Hematopoietic multipotent progenitor cell (in vitro differentiated cells): ENCODE data around the gene SNX32. TPM values are rescaled to one million over a fixed set of nuclear protein-coding genes. Genes with fewer than 3 reads are reported as not detected.
A peak's percentile ranks its signal among the peaks of the same experiment; 100 is the strongest.

ENCODE experiments used
- DNase-seq, 3 donors: peaks; one replicate each; pipeline ENCODE4 v3.0.0-alpha.2; 2011 to 2015; ENCODE audit warnings: low read depth in 2 of 3, low spot score in 2 of 3
- total RNA-seq: library from RNA; depleted of rRNA; stranded (reverse); fragments of >200 nt; gene quantifications from one replicate; pipeline ENCODE4 v1.2.3, GENCODE V29; 2012

Gene SNX32
- total RNA-seq, 1 donor, result 4.3 TPM

DNA sequence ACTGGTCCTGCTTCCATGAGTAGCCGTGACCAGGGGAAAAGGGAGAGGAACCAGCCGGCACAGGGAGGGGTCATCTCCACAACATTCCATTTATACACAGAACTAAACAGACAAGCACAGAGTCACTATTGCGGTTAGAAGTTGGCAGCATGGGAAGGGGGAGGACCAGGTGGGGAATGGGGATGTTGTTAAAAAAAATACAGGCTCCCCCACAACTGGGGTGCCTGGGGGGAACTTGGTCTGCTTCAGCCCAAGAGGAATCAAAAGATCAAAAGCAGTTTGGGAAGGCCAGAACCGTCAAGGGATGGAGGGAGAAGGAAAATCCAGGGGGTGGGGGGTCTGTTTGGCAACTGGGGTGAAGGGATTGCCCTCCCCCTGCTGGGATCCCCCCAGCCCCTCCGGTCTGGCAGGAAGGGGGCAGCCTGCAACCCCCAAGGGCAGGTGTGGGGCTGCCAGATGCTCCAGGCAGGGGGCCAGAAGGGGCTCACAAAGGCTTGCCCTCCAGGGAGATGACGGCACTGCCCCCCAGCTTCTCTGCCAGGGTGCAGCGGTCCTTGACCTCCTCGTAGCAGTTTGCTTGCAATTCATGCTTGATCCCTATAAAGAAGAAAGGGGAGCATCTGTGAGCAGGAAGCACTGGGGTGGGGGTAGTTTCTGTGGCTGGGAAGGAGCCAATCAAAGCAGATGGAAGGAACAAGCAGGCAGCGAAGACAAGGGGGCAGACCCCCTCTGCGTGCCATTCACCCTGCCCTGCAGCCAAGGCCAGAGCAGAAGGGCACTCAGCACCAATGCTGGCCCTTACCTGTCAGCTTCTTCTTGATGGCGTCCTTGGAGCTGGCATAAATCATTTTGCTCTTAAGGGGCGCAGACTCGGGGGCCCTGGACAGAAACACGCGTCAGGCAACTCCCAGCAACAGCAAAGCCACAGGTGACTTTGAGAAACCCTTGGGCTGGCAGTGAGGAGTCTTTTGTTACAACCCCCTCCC is 21.4 kb downstream of the SNX32 start:
- DNase-seq, result no peak

DNA sequence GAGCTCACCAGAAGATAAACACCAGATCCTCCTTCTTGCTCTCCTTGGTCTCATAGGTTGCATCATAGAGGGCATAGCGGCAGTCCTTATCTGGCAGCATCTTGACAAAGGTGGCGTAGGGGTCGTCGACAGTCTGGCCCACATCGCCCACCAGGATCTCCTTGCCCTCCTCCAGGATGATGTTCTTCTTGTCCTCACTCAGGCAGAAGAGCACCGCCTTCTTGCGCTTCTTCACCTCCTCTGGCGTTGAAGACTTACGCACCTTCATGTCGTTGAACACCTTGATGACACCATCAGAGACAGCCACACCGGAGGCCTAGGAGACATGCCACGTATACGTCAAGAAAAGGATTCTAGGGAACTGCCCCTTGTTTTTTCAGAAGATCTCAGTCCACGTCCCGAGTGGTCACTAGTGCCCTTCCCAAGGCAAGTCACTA is 22.2 kb downstream of the SNX32 start:
- DNase-seq, result no peak

DNA sequence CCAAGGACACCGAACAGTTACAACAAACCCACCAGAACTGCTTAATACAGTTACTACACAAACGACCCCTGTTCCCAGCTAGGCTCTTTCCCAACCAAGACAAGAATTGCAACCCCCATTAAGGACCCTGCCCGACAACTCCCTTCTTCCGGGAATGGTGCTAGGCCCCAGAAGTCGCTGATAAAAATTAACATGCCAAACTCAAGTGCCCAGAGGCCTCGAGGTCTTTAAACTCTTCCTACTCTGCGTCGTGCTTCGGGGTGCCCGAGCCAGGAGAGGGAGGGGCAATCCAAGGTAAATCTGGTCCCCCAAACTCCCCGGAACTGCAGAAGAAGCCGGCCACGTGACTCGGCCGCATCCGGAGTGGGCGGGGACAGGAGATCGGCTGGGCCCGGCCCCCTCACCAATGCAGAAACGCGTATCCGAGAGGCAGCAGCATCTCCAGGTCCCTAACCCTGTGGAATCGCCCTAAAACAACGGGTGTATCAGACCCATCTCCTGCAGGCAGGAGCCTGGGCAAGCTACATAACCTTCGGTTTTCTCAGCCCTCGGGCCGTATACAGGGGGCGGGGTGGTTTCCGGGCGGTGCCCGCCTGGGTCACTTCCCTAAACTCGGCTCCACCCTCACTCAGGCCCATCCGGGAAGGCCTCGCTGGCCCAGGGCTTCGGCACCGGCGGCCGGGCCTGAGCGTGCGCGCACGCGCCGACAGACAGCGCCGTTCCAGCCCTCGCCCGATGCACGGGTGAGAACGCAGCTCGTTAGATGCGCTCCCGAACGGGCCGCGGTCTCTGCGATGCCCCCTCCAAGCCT is 23.1 kb downstream of the SNX32 start:
- DNase-seq, result peak; percentile 52 to 63 (median 62)

DNA sequence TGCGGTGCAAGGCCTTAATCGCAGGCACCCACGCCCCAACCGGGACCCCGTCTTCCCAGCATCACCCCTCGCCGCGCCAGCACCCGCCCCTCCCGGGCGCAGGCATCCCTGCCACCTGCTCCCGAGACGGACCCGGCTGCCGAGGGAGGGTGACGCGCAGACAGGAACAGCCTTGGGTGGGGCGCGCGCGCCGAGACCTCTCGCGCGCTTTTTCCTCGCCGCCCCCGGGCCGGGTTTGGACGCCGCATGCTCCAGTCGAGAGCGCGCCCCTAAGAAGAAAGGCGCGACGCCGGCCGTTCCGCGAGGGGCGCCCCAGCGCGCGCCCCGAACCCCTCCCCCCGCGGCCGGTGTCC is 23.7 kb downstream of the SNX32 start:
- DNase-seq, result peak in 2 of 3 donors; percentile 49 to 55

DNA sequence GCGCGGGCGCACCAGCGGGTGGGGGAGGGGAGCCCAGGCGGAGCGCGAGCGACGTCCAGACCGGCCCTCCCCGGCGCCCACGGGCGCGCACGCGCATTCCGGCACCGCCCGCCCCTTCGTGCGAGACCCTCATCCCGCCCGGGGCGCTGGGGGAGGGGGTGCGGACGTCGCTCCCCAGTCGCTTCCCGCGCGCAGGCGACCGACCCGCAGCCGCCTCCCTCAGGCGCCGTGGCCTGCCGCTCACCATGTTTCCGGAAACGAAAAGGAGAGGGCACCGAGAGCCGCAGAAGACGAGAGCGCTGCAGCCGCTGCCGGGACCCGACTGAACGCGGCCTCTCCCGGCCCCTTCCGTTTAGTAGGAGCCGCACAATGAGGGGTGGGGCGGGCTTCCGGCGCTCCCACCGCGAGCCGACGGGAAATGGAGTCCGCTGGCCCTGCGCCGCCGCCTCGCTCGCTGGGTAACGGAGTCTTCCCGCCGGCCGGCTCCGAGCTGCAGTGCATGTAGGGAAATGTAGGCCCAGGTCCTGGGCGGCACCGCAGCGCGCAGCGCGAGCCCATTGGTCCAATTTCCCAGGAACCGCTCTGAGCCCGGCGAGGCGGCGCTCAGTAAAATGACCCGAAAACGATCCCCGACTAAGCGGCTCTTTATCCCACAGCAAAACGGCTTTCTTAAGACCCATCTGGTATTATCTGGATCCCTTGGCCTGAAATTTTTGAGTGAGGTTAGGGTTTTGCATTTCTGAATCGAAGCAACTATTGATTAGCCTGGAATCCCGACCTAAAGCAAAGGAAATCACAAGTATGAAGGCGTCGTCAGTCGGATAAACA is 24.3 kb downstream of the SNX32 start, which contains the start of gene CFL1:
Gene CFL1, minus strand, starts transcription at position 328 of the 828 bp plus-strand sequence. Its CDS starts 81 bp downstream, at position 247.
- peak; percentile 89 to 98 (median 97) for DNase-seq

DNA sequence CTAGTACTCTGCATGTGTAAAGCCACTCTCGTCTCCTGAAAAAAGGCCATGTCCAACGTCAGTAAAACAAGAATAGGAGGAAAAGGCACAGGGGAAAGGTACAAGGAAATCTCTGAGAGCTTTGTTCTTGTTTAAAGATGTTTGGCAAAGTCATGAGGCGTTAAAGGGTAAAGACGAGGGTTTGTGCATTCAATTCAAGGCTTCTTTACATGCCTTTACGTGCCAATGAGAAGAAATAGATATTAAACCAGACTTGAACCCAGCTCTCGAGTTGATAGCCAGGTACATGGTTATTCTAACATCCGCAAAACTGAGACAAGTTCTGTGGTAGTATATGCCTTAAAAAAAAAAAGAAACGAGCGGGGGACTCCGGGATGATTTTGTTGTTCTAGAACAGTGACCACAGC is 24.9 kb downstream of the SNX32 start:
- DNase-seq, result peak in 1 of 3 donors; percentile 53

DNA sequence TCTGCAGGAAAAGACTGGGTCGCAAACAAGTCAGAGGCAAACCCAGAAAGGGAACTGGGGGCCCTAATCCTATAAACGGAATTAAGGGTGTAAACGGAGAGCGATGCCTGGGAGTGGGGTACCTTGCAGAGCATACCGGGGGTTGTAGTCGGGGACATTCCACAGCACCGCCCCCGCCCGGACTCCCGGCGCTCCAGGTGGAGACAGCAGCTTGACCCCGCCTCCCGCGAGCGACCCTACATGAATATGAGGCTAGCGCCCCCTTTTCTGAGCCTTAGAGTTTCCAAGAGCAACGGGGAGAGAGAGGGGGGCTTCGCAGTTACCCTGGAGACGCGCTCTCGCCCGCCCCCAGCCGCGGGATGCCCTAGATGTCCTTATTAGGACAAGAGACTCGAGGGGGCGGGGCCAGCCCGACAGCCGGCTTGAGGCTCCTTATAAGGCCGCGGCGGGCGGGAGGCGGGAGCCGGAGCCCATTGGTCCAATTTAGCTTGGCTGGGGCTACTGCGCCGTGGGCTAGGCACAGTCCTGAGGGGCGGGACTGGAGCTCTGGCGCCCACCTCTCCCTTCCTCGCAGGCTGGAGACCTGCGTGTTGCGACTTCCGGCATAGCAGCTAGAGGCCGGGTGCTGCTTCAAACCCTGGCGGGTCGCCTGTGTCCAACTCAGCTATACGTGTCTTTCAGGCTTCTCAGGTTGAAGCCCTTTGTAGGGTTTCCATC is 25.5 kb downstream of the SNX32 start:
- peak; percentile 79 to 99 (median 98) for DNase-seq

DNA sequence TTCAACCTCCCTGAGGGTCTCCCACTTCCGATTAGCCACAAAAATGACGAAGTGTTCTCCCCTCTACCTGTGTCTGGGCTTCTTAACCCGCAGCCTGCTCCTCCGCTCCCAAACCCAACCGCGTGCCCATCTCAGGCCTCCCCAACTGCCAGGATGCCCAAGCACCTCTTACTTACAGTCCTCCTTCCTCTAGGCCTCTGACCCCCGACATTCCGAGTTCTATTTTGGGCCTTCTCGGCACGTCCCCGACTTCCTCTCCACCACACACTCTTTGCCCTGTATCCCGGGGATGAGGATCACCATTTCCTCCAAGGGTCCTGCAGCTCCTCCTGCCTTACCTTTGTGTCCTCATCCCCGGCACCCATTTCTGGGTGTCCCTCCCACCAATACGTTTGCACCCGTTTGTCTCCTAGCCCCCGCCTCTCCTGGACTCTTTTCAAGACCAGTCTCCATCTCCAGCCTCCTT is 26.1 kb downstream of the SNX32 start:
- DNase-seq, result no peak

DNA sequence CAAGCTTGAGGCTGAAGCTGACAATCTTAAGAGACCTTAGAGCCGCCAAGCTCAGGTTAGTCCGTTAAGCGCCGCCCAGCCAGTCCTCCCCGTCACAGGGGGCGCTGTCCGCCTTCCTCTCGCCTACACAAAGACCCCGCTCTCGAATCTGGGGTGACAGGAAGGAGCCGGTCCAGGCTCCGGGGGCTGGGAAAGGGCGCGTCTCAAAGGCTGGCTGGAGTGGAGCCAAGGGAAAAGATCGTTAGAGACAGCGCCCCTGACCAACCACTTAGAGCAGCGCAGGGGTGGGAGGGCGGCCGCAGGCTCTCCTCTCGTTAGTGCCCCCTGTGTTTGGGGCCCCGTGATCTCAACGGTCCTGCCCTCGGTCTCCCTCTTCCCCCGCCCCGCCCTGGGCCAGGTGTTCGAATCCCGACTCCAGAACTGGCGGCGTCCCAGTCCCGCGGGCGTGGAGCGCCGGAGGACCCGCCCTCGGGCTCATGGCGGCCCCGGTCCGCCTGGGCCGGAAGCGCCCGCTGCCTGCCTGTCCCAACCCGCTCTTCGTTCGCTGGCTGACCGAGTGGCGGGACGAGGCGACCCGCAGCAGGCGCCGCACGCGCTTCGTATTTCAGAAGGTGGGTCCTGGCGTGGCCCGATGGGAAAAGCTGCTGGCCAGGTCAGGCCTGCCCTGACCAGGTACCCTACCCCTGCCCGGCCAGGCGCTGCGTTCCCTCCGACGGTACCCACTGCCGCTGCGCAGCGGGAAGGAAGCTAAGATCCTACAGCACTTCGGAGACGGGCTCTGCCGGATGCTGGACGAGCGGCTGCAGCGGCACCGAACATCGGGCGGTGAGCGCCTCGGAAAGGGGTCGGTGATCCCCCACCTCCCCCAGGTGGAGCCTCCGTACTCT is 26.8 kb downstream of the SNX32 start, which contains the start of gene MUS81:
Gene MUS81, plus strand, starts transcription at position 156 of the 887 bp plus-strand sequence. Its CDS starts 321 bp downstream, at position 477.
- peak; percentile 90 to 100 (median 97) for DNase-seq

DNA sequence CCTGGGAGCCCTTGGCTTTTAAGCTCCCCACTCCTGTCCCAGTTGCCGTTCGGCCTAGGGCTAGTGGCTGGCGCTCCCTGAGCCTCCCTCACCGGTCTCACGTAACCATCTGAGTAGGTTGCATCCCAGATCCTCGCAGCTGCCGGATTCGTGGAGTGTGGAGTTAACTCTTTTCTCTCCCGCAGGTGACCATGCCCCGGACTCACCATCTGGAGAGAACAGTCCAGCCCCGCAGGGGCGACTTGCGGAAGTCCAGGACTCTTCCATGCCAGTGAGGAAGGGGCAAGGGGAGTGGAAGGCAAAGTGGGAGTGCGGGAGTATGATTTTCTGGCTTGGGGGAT is 27.4 kb downstream of the SNX32 start:
- no peak for DNase-seq

DNA sequence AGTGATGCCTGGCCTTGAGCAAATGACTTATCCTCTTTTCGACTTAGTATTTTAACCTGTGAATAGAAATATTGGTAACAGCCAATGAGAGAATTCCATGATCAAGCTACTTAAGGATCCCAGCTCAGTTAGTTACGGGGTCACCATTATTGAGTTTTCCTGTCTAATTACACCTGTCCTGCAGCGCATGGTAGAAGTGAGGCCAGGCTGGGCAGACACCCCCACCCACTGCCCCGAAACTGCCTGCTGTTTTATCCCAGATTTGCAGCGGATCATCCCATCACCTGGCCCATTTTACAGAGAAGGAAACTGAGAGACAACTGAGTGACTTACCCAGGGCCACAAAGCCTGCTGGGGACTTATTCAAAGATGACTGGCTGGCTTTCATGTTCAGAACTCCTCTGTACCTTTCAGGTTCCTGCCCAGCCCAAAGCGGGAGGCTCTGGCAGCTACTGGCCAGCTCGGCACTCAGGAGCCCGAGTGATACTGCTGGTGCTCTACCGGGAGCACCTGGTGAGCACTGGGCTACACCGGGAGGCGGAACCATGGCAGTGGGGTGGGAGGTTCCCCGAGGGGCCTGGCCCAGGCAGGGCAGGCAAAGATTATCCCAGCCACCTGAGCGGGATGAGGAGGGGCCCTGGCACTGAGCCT is 27.9 kb downstream of the SNX32 start:
- DNase-seq, result no peak

DNA sequence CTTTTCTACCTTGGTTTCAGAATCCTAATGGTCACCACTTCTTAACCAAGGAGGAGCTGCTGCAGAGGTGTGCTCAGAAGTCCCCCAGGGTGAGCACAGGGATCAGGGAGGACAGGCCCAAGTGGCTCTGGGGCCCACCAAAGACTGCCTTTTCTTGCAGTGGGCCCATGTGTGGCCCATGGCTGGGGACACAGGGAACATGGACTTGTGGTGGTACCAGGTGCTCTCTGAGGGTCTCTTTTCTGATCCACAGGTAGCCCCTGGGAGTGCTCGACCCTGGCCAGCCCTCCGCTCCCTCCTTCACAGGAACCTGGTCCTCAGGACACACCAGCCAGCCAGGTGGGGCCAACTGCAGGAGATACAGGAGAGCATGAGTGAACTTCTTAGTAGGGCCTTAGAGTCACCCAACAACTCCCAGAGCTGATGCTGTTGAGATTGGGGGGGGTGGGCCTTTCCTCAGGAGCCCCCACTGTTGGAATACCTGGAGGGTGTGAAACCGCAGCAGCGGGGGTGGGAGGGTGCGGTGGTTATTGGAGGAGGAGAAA is 28.5 kb downstream of the SNX32 start:
- no peak for DNase-seq

DNA sequence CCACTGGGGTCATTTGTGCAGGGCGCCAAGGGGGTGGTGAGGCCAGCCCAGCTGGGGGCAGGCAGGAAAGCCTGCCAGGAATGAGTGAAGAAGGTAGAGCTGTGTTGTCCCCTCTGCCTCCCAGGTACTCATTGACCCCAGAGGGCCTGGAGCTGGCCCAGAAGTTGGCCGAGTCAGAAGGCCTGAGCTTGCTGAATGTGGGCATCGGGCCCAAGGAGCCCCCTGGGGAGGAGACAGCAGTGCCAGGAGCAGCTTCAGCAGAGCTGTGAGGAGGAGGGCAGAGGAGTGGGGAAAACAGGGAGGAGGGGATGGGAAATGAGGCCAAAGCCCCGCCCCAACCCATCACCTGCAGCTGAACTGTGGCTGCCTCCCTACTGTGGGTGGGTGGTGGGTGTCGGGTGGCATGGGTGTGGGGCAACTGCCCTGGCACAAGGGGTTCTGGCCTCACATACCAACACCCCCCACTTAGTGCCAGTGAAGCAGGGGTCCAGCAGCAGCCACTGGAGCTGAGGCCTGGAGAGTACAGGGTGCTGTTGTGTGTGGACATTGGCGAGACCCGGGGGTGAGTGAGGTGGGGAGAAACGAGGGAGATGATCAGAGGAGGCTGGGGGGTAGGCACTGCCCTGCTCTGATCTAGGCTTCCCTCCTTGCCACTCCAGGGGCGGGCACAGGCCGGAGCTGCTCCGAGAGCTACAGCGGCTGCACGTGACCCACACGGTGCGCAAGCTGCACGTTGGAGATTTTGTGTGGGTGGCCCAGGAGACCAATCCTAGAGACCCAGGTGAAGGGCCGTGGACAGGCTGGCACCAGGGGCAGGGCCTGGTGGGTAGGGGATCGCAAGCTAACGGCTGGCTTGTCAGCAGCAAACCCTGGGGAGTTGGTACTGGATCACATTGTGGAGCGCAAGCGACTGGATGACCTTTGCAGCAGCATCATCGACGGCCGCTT is 29.5 kb downstream of the SNX32 start:
- no peak for DNase-seq

DNA sequence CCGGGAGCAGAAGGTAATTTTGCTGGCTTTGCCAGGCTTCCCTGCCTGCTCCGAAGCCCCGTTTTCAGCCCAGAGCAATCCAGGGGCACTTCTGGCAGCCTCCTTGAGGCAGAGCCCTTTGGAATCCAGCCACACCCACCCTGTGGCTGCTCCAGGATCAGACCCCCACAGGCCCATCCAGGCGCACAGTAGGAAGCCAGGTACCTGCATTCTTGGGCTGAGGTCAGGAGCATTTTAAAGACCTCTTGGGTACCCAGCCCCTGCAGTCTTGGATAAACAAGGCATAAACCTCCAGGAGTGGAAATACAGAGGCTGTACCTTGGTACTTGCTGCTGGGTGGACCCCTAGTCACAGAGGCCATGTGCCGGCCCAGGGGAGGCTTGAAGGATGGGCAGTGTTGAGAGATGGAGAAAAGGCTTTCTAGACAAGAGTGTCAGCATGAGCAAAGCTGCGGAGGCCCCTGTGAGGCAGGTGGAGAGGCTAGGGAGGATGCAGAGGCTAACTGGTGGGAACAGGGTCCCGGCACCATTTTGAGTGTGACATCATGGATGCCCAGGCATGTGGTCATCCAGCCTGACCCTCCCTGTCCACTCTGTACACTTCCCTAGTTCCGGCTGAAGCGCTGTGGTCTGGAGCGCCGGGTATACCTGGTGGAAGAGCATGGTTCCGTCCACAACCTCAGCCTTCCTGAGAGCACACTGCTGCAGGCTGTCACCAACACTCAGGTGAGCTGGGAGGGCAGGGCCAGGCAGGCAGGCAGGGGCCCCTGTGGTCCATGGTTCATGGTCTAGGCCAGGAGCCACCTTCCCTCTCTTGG is 30.3 kb downstream of the SNX32 start:
- DNase-seq, result no peak

DNA sequence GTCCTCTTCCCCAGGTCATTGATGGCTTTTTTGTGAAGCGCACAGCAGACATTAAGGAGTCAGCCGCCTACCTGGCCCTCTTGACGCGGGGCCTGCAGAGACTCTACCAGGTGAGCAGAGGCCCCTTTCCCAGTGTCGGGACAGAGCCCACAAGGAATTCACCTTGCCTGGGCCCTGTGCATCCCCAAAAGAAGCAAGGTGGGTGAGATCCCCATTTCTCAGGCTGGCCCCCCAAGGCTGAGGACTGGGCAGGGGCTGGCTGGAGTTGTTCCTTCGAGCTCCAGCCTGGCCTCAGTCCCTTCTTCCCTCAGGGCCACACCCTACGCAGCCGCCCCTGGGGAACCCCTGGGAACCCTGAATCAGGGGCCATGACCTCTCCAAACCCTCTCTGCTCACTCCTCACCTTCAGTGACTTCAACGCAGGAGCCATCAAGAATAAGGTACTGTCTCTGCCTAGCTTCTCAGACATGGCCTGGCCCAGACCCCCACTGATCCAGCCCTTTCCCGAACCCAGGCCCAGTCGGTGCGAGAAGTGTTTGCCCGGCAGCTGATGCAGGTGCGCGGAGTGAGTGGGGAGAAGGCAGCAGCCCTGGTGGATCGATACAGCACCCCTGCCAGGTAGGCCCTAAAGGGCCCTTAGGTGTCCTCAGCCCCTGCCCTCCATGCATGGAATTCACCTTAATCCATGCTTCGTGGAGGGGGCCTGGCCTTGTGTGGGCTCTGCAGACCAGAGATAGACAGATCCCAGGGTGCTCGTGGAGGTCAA is 31.1 kb downstream of the SNX32 start:
- no peak for DNase-seq
